GM13977 (cell line): ENCODE data around the gene CREBBP.
"Not testable (repeated sequence)": the region's sequence is repeated elsewhere in the genome, so short reads cannot be mapped to it uniquely, and the experiment has no call there.

Experiments used
- DNase-seq: peaks from one replicate; pipeline ENCODE4 v3.0.0; 2012; ENCODE audit warnings: low spot score
- CTCF ChIP-seq: IDR thresholded peaks from 2 replicates; pipeline ENCODE4 v1.5.1; 2012; ENCODE audit warnings: mild to moderate bottlenecking, control low read depth; ENCODE audit not compliant: insufficient read depth; ENCODE audit errors: extremely low read depth, missing control alignments
- in situ Hi-C: fragments of 300-500 bp; cut with MboI; formaldehyde crosslinking; loops from one replicate; pipeline ENCODE4 v1.12.0; 2022; ENCODE audit warnings: low sequenced_read_pairs, low pct_unique_long_range_greater_than_20kb, mixed read lengths, inconsistent platforms; ENCODE audit not compliant: unreplicated experiment

CREBBP gene

GRCh38 chr16:3718628-3719027 is 161.9 kb downstream of the CREBBP start:
- no peak for TF ChIP-seq CTCF
- in situ Hi-C loops, result no loop called here
- no peak for DNase-seq

- no peak for DNase-seq
- no peak for TF ChIP-seq CTCF
- in situ Hi-C loops, result no loop called here
These were observed 162.5 kb downstream of the CREBBP start for GRCh38 chr16:3718019-3718391.

- in situ Hi-C loops, result no loop called here
- no peak for TF ChIP-seq CTCF
- DNase-seq, result peak; percentile 97
These were observed 163.1 kb downstream of the CREBBP start, which contains the start of gene TRAP1 for GRCh38 chr16:3717235-3718018. TSS of gene TRAP1 (minus strand) at chr16:3717524. CDS start at chr16:3717508, 16 bp downstream.

- no peak for TF ChIP-seq CTCF
- in situ Hi-C loops, result no loop called here
These were observed 163.7 kb downstream of the CREBBP start for GRCh38 chr16:3716831-3717234.

DNA sequence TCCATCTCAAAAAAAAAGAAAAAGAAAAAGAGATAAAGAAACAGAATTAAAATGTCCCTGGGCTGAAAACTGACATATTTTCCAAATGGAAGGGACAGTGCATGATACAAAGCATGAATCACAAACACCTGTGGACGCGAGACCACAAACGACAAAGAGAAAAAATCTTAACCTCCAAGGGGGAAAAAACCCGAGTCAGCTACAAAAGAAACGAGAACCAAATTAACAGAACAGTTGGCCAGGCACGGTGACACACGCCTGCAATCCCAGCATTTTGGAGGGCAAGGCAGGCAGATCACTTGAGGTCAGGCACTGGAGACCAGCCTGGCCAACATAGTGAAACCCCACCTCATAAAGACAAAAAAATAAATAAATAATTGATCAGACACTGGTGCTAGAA is 165.1 kb downstream of the CREBBP start:
- no peak for DNase-seq
- in situ Hi-C loops, result no loop called here
- TF ChIP-seq CTCF, result no peak

More at GRCh38 chr16:3716831-3717234, 163.7 kb downstream of the CREBBP start:
- peak; percentile 48 for DNase-seq

DNA sequence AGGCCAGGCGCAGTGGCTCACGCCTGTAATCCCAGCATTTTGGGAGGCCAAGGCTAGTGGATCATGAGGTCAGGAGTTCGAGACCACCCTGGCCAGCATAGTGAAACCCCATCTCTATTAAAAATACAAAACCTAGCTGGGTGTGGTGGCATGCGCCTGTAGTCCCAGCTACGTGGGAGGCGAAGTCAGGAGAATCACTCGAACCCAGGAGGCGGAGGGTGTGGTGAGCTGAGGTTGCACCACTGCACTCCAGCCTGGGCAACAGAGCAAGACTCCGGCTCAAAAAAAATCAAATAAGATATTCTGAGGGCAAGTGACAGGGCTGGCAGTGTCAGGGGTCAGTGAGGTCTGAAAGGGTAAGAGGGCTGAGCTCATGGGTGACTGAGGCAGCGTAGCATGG is 166.1 kb downstream of the CREBBP start:
- DNase-seq, in situ Hi-C loops: not testable (repeated sequence)

- DNase-seq, result no peak
- no peak for TF ChIP-seq CTCF
- in situ Hi-C loops, result no loop called here
These were observed 166.8 kb downstream of the CREBBP start for GRCh38 chr16:3713587-3714242.
